RPMI7951 (cell line): ENCODE data around the gene CD40LG. TPM values are rescaled to one million over a fixed set of nuclear protein-coding genes. Genes with fewer than 3 reads are reported as not detected.
A peak's percentile ranks its signal among the peaks of the same experiment; 100 is the strongest.

Experiments used
- DNase-seq: peaks from one replicate; pipeline ENCODE4 v3.0.0-alpha.2; 2012; ENCODE audit warnings: low read depth
- total RNA-seq: library from RNA; depleted of rRNA; stranded (reverse); fragments of >200 nt; shearing (Covaris generic); gene quantifications from 2 replicates; pipeline ENCODE4 v1.2.3, GENCODE V29; 2014

The CD40LG gene
- total RNA-seq, 1 experiment from 2014 or later, result not detected

DNA sequence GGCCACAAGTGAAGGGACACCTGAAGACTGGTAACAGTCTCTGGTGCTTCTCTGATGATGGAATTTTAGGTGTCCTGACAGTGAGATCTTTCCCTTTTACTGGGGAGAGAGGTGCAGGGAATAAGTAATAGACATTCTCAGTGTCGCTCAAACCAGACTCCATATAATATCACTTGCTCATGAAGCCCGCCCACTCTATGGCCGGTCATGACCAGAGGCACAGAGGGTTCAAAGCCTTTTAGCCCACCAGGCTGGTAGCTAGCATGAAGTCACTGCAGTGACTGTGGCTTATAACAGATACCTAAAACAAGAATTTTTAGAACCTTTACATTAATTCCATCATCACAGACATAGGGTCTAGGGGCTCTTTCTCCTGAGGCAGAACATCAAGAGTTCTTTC is 2.9 kb downstream of the CD40LG start:
- no peak for DNase-seq

DNA sequence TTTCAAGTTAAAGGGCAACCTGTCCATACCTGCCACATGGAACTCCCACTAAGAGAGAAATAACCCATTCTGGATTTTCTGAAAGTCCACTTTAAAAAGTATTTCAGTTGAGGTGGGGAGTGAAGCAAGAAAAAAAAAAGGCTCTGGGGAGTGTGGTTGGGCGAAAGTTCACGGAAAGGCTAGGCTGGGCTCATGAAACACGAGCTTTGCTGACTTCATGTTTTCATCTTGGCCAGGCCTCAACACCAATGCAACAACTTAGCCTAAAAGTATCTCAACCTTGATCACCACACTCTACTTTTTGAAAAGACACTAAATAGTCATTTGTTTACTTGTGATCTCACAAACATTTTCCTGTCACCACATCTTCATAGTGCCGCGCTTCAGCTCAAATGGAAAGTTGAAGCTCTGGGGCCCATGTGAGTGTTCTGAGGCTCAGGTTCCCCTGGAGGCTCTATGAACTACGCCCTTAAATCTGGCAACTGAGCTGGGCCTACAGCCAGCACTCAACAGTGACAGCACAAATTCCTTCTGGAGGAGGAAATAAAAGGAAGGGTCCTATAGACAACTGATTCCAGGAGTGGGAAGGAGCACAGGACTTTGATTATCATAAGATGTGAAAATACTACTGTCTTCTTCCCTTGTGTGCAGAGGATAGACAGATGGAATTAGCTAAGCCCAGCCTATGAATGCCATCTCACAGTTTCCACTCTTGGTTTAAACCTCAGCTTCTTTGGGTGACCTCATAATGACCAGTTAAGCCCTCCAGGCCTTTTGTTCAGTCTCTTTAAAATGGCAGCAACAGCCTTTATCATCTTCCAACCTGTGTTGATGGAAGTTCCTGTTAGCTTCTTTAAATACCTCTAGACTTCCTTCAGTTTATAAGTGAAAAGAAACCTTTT is 5.1 kb downstream of the CD40LG start:
- peak; percentile 18 for DNase-seq

DNA sequence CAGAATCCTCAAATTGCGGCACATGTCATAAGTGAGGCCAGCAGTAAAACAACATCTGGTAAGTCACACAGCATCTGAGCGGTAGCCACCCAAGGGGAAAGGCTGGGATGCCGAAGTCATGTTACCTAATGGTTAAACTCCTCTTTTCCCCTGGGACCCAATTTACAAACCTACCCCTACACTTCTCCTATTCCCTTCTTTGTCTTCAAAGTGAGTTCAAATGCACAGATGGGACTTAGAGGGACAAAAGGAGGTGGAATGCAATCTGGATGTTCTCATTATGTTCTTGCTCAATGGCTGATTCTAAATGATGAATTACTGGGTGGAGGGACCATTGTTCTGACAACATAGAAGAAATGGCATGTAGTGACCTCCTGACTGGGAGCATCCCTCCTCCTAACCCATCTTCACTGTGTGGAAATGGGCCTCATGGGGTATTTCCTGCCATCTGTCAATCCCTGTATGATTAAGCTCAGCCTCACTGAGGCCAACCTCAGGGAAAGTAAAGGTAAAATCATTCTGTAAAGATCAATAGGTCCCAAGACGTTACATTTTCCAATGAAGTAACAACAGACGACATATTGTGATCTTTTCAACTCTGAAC is 8.5 kb downstream of the CD40LG start:
- no peak for DNase-seq

DNA sequence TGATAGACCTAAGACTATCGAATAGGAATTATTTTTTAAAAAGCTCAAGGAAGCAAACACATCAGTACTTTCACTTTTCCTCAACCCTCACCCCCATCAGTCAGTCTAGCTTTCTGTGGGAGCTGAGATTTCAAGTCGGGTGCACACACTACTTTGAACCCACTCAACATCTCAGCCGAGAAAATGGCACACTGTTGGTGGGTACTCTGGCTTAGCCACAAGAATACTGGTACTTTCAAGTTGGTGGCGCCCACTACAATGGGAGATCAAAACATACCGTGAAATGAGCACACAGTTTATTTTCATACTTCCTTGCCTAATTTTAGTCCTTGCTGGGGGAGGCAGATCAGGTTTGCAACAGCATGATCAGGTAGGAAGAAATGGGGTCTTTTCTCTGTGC is 10.2 kb downstream of the CD40LG start:
- DNase-seq, result no peak

DNA sequence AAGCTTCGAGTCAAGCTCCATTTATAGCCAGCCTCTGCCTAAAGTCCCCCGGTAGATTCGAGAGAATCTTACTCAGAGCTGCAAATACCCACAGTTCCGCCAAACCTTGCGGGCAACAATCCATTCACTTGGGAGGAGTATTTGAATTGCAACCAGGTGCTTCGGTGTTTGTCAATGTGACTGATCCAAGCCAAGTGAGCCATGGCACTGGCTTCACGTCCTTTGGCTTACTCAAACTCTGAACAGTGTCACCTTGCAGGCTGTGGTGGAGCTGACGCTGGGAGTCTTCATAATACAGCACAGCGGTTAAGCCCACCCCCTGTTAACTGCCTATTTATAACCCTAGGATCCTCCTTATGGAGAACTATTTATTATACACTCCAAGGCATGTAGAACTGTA is 11.2 kb downstream of the CD40LG start:
- DNase-seq, result no peak

DNA sequence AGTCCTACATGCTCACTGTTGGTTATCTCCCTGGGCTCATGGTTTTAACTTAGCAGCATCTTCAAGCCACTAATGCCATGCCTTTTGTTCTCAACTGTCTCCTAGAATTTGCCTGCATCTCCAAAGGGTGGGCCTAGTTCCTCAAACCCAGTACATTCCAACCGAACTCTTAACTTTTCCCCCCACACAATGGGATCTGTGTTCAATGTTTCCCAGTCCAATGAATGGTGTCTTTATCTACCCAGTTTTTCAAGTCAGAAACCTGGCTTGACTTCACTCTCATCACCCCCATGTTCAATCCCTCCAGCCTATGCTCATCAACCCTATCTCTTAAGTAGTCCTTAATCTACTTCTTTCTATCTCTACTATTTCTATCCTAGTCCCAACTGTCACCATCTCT is 12.9 kb downstream of the CD40LG start:
- DNase-seq, result peak; percentile 2

DNA sequence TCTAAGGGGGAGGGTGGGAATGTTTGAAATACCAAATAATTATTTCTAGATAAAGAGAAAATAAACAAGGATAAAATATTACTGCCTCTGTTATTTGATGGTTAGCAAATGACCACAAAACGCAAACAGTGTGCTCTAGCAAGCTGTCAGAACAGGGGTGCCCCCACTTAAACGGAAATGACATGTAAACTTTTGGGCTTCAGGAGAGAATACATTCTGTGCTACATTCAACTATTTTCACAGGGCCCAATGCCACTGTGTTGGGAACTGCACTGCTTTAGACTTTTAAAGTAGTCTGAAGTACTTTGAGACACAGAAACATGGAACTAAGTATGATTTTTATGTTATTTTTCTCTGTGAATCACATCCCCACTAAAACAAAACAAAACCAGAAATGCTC is 14.1 kb downstream of the CD40LG start:
- DNase-seq, result no peak

DNA sequence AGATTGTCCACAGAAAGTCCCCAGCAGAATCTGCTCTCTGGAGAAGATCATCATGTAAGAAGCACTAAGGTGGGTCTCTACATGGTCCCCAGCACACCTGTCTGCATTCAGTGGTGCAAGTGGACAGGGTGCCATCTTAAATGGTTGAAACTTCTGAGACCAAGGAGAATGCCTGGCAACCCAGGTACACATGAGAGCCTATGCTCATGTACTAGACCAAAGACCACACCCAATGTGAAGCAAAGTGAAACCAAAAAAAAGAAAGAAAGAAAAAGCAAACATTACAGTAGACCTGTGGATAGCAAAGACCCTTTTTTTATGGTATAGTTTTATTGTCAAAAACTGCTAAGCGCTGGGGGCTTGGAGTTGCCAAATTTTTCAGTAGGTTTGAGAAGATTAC is 15.0 kb downstream of the CD40LG start:
- no peak for DNase-seq

DNA sequence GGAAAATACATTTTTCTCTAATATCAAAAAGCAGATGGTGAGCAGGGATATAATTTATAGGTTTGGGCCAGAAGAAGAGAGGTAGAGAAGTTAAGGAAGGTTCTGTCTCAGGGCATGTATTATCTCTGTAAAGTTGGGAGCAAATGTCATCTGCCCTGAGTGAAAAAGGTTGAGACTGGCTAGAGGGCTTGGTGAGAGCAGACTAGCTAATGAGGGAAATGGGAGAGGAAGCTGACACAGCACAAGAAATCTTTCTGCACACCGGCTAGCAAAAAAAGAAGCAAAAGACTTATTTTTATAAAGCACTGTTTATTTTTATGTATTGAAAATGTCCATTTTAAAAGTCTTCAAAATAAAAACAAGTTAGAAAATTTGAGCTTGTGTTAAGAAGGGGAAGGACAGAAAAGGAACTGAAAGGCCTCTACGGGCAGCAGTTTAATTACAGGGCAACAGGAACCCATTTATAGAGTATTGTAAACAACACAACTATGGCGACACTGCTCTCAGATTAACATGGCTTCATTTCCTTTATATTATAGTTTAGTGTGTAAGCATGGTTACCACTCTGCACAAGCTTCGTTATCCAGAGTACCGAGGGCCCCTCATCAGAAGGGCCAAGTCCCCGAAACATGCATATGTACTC is 17.4 kb downstream of the CD40LG start:
- DNase-seq, result no peak

DNA sequence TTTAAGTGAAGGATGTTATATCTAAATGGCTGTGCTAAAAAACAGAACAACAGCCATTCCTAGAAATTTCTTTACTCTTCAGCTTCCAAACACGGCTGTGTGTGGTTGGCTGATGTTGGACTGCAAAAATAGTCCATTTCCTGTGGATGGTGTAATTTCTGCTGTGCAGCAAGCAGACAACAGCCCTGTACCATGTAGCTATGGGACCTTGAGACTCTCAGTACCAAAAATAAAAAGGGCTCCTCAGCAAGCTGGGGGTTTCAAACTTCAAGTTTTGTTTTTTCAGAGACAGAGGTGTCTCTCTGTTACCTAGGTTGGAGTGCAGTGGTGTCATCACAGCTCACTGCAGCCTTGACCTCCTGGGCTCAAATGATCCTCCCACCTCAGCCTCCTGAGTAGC is 18.1 kb downstream of the CD40LG start:
- DNase-seq, result no peak

DNA sequence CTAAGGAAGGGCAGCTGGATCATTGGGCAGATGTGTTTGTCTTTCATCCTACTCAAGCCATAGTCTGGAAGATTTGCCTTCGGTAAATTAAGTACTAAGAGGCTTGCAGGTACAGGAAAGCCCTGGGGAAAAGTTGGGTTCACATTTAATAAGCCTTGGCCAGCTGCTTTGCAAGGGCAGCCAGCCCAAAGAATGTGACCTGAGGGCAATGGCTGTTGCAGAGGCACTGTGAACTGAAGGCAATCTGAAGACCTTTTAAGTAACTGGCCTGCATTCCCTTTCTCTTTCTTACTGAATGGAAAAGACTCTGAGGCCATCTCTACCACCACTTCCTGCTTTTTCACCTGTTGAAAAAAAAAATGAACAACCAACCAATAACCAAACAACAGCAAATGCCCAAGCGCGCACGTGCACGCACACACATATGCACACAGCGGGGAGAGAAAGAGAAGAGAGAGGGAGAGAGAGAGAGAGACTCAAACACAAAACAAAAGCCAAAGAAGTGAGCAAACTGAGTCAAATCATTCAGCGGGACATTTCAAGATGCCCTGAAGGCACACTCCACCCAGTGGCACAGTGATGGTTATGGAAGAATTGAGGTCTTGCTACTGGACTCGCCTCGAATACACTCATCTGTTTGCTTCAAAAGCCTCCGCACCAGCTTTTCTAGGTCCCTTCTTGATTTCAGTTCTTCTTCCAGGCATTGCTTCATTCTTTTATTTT is 19.6 kb downstream of the CD40LG start:
- no peak for DNase-seq

DNA sequence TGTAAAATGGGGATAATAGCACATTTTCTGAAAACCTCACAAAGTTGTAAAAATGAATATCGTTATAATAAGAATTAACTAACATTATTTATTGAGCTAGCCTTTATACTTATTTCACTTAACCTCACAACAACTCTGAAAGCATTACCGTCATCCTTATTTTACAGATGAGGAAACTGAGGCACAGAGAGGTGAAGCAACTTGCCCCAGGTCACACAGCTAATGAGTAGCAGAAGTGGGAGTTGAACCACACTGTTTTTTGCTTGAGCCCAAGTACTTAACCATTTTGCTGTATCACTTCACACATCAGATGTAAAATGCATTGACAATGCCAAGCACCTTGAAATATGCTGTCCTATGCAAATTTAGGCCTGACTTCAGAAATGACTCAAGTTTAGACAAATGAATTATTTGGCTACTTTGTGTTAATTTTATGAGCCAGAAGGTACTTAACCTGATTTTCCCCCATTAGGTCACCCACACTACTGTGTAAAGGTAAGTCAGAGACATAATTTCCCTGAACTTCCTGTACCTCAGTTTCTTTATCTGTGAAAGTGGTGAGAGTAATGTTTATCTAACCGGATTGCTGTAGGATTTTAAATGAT is 23.1 kb downstream of the CD40LG start:
- DNase-seq, result no peak

DNA sequence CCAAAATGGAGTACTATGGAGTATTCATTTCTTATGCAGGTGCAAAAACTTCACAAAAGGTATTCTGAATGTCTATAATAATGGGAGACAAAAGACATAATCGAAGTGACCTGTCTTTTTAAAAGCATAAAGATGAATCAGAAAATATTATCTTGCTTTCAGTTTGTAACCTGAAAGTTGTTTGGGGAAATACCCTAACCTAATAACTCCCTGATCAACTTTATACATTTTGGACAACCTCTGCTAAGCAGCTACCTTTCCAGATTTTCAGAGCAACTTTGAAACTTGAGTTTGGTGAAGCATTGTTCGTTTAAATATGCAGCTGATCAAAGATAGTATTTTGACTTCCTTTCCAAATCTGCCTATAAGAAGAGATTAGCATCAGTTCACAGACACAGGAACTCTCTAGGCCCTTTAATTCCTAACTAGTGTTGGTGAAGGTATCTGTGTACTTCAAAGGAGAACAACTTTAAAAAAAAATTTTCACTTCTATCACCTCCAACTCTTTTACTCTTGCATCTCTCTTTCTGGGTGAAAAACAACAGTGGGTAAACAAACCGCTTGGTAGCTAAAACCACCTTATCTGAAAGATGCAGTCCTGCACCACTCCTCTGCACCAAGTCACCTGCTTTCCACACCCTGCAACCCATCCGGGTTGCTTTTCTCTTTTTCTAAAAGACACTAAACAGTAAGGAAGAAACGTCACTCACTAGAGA is 26.5 kb downstream of the CD40LG start:
- no peak for DNase-seq

DNA sequence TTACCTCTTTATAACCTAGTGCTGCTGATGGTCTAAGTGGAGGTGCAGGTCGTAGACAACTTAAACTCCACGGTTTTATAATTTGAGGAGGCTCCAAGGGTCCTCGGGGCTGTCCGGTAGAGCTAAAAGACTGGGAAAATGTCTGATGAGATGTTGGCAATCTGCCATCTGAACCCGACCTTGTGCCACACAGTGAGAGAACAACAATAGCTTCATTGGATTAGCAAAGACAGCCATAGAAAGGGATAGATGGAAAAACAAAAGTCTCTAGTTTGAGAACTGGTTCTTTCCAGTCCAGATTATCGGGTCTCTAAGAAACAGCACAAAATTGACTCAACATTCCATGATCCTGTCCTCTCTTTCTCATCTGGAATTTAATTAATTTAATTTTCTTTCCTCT is 31.6 kb downstream of the CD40LG start:
- DNase-seq, result no peak

DNA sequence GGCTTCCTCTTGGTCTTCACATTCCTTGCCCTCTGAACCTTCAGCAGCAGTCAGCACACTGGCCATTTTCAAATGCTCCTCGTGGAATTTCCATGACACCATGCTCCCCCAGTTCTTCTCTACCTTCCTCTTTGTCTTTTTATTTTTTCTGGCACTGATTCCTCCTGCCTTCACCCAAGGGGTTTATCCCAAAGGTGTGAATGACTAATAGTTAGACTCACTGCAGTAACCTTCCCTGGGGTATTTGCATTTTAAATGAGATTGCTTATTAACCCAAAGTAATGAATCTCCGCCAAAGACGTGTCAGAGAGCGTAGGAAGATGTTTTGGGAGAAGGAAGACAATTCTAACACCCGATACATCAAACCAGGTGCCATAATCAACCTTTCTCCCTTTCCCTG is 36.2 kb downstream of the CD40LG start:
- no peak for DNase-seq

DNA sequence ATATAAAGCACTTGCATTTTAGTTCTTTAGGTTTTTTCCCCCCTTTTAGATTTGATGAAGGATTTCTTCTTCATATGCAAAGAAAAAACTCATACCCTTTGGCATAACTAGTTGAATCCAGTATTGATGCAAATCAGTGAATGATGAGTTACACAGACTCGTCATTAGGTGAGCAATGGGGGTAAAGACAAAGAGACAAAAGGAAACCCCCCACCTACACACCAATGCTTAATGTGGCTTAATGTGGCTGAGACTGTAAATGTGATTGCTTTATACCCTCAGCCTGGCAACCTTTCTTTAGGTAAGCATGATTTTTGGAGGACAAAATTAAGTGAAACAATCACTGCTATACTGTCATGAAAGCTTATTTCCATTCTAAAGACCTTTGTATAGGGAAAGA is 39.5 kb downstream of the CD40LG start:
- no peak for DNase-seq

DNA sequence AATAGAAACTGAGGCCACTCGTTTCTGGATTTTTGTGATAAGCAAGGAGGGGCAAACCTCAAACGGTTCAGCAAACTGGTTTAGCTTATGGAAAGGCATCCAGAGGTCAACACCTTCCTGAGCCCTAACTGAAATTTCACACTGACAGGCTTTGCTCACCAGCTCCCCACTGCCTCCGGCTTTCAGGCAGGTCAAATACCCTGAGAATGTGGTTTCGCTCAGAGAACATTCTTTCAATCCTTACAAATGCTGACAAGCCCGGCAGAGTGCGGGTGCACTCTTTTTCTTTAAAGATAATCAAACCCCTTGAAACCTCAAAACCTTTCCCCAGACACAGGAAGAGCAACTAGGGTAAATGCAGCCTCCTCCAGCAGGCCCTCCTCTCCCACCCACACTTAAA is 41.5 kb downstream of the CD40LG start:
- DNase-seq, result no peak

DNA sequence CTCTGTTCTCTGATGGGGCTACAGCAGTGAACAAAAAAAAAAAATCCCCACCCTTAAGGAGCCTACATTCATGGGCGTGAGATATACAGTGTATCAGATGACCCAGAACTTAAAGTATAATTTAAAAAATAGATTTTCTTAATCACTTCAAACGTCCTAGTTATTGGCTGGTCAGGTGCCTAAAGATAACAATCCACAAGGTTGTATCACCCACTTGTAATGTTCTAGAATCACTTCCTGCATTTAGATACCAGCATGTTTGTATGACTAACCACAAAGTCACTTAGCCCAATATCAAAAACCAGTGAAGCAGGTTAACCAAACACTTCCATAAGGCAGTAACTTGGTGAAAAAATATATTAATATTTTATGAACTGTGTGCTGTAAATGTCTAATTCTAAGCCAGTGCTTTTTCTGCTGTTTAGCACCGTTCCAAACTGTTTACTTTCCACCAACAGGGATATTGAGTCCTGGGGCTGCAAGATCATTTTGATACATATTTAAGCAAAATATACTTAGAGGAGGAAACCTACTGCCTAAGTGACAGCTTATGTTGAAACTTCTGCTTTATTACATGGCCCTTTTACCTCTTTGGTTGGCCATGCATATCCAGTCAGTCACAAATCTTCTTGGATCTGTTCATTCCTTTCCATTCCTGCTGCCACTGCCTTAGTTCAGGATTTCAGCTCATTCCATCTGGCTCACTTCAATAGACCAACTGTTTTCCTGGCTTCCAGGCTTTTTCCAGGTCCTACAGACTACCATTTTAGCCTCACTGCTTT is 43.3 kb downstream of the CD40LG start:
- DNase-seq, result no peak

DNA sequence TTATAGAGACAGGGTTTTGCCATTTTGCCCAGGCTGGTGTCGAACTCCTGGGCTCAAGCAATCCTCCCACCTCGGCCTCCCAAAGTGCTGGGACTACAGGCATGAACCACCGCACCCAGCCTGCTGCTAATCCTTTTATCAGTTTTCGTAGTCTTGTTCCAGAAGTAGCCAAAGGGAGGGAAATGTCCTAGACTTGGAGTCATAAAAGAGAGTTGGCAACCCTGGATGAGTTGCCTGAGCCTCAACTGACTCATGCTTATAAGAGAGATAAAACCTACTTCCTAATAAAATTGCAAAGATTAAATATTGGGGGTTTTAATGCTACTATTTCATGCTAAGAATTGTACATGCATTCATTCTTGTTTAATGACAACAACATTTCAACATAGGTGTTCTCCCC is 44.3 kb downstream of the CD40LG start:
- DNase-seq, result no peak

DNA sequence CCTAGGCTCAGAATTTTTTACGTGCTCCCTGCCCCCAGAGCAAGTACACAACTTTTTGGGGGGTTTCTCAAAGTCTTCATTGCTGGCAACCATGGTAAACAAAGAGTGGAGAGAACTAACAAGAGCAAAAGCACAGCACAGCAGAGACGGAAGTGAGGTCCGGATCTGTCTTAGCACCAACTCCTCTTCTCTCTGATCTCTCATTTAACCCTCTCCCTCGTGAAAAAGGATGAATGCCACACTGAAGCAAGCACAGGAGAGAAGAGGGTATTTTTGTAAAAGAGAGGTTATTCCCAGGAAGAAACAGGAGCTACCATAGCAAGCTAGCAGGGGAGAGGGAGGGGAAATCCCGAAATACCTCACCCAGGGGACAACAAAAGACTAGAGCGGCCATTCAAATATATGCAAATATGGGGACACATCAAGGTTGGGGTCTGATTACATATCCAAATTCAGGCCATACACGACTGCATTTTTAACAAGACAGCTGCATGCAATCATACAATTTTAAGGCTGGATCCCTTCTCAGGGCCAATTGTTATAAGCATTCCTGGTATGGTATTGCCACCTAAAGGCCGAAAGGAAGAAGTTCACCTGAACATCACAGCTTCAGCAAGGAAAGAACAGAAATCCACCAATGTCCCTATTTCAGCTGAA is 46.6 kb downstream of the CD40LG start:
- DNase-seq, result peak; percentile 36
